ENCODE data around the gene CALY.

CALY gene

DNA sequence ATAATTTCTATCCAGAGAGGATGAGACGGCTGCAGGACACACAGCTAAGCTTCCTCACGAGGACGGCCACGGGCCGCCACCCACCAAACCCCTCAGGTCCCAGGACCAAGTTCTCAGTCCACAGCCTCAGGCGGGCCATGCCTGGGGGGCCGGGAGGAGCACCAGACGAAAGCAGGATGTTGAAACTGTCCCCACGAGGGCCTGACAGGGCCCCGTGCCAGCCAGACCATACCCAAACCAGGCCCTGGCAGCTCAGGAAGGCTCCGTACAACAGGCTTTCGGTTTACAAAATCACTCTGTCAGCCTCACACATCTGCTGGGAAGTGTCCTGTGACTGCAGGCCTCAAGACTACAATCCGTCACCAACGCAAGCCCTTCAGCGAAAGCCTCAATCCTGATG, 42.5 kb downstream of the CALY start:
- no peak overlapping the region for H3K27ac ChIP-seq

GRCh38 chr10:133293810-133294119, 42.9 kb downstream of the CALY start:
- TF ChIP-seq, protein P1, sequence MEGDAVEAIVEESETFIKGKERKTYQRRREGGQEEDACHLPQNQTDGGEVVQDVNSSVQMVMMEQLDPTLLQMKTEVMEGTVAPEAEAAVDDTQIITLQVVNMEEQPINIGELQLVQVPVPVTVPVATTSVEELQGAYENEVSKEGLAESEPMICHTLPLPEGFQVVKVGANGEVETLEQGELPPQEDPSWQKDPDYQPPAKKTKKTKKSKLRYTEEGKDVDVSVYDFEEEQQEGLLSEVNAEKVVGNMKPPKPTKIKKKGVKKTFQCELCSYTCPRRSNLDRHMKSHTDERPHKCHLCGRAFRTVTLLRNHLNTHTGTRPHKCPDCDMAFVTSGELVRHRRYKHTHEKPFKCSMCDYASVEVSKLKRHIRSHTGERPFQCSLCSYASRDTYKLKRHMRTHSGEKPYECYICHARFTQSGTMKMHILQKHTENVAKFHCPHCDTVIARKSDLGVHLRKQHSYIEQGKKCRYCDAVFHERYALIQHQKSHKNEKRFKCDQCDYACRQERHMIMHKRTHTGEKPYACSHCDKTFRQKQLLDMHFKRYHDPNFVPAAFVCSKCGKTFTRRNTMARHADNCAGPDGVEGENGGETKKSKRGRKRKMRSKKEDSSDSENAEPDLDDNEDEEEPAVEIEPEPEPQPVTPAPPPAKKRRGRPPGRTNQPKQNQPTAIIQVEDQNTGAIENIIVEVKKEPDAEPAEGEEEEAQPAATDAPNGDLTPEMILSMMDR (conservative IDR thresholded peaks at IDR 0.05), result no peak
- no peak overlapping the region for H3K27ac ChIP-seq

More for the DNA sequence above, 42.5 kb downstream of the CALY start:
- TF ChIP-seq, protein P1 (conservative IDR thresholded peaks at IDR 0.05), result no peak

DNA sequence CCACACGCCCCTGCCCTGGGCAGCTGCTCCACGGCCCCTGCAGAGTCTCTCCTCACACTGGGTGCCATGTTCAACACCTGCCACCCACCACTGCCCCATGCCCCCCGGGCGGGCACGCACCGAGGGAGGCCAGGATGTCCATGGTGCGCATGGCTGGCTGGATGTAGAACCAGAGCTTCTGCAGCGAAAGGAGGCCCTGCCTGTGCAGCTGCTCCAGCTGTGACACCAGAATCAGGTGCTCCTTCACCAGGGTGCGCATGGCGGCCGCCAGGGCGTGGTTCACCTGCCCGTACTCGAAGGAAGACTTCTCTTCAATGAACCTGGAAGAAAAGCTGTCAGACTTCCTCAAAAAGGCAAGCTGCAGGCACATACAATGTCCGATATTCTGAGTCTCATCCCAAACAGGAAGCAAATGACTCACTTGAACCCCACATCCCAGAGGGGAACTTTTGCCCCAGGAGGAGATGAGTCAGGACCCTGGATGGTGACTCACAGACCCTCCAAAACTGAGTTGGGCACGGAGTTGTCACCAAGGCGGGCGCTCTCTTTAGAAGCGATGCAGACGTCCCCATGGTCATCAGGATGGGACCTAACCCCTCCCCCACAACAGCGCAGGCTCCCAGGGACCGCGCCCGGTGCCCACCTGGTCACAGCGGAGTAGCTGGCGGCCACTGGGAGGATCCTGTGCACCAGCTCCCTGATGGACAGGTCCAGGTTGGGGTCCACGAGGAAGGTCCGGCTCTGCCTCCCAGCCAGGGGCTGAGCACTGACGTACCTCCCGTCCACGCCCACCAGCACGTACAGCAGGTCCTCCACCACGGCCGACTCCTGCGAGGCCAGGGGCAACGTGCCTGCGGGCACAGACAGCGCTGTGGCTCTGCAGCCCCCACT, 43.5 kb downstream of the CALY start:
- H3K27ac ChIP-seq, result no peak overlapping the region
- TF ChIP-seq, protein P1 (conservative IDR thresholded peaks at IDR 0.05), result no peak

DNA sequence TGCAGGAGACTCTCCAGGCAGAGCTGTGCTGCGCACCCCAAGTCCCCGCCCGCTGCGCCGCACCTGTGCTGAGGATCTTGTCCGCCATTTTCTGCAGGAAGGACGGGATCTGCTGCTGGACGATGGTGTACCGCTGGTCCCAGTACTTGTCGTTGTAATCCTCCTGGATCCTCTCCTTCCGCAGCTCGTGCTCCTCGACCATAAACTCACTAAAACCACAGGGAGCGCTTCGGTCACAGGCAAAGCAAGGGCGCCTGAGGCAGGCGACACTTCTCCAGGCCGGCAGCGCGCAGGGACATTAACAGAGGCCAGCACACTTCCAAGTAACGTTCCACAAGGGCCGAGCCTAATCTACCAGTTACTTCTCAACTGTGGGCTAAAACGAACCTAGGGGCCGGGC, 46.9 kb downstream of the CALY start:
- H3K27ac ChIP-seq, result no peak overlapping the region
- TF ChIP-seq, protein P1 (conservative IDR thresholded peaks at IDR 0.05), result no peak

GRCh38 chr10:133287832-133288500, 48.7 kb downstream of the CALY start:
- H3K27ac ChIP-seq, result no peak overlapping the region
- TF ChIP-seq, protein P1 (conservative IDR thresholded peaks at IDR 0.05), result no peak

DNA sequence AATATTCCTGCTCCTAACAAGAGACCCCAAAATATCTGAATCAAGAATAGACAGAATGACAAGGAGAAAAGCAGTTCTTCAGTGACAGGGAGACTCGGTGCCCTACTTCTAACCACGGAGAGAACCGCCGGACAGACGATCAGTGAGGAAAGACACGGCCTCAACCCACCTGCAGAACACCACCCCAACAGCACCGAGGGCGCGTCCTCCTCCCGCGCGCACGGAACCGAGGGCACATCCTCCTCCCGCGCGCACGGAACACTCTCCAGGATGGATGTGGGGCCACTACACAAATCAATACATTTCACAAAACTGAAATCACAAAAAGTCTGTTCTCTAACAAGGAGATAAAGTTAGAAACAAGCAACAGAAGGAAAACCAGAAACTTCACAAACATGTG, 50.3 kb downstream of the CALY start:
- H3K27ac ChIP-seq, result no peak overlapping the region
- TF ChIP-seq, protein P1 (conservative IDR thresholded peaks at IDR 0.05), result no peak

DNA sequence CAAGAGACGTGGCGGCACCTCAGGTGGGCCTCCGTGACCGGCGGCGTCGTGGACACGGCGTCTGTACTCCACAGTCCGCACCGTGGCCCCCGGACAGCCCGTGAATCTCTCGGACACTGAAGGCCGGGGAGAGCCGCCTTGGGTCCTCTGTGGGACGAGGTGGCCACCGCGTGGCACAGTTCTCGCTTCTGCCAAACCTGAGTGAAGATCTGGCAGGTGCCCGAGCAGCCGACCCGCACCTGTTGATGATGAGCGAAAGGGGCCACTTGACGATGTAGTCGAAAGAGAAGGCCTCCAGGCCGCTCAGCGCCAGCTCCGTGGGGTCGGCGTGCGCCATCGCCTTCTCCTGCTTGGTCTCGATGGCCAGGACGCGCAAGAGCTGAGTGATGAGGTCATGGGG, 51.5 kb downstream of the CALY start:
- no peak overlapping the region for H3K27ac ChIP-seq
- TF ChIP-seq, protein P1 (conservative IDR thresholded peaks at IDR 0.05), result no peak

Measured in VCaP (cell line).